GM21737 (cell line): Measurements from ENCODE around the gene GPX1.
A peak's percentile ranks its signal among the peaks of the same experiment; 100 is the strongest.
"Not testable (repeated sequence)": the region's sequence is repeated elsewhere in the genome, so short reads cannot be mapped to it uniquely, and the experiment has no call there.

ENCODE experiments used
- ATAC-seq: cut with Tn5 transposase; IDR thresholded peaks from one replicate; pipeline ENCODE4 v1.9.1; 2021; ENCODE audit warnings: mild to moderate bottlenecking, moderate library complexity; ENCODE audit not compliant: unreplicated experiment

The GPX1 gene

DNA sequence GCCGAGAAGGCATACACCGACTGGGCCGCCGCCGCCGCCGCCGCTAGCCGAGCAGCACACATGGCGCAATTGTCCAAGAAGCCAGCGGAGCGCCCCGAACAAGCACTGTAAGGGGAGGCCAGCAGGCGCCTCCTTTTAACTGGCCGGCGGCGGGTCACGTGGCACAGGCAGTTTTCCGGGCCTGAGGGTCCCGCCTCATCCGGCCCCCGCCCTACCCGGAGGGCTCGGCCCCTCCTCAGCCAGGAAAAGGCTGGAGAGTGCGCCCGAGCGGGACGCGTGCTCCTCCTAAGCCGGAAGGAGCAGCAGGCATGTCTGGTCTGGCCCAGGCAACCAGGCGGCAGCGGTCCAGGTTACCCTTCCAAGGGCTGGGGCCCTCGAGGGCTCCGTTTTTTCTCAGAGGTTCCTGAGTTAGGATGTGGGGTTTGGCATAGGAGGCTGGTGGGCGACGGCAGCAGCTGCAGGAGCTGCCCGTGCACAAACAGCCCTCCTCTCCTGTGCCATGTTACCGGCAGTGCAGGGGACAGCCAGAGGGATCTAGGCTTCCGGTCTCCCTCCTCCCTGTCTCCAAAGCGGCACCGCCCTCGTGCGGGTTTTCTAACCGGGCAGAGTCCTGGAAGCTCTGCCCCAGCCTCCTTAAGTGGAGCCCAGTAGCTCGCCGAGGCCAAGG is at the start of gene GPX1:
Gene GPX1 (minus strand): TSS at position 137 of the 667 bp plus-strand sequence. CDS start 75 bp downstream, at position 62.
- peak; percentile 77 for ATAC-seq

DNA sequence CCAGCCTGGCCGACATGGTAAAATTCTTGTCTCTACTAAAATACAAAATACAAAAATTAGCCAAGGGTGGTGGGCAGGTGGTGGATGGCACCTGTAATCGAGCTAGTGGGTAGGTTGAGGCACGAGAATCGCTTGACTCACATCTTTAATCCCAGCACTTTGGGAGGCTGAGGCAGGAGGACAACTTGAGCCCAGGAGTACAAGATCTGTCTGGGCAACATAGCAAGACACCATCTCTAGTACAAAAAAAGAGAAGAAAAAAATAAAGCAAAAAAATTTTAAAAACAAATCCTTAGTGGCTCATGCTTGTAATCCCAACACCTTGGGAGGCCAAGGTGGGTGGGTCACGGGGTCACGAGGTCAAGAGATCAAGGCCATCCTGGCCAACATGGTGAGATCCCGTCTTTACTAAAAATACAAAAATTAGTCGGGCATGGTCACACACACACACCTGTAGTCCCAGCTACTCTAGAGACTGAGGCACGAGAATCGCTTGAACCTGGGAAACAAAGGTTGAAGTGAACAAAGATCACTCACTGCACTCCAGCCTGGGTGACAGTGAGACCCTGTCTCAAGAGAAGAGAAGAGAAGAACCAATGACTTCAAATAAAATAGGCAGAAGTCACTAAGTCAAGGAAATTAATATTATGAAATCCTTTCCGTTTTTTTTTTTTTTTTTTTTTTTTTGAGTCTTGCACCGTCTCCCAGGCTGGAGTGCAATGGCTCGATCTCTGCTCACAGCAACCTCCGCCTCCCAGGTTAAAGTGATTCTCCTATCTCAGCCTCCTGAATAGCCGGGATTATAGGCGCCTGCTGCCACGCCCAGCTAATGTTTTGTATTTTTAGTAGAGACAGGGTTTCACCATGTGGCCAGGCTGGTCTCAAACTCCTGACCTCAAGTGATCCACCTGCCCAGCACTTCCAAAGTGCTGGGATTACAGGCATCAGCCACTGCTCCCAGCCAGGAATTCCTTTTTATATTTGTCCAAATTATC is 48.7 kb upstream of the GPX1 start:
- ATAC-seq: no peak

- ATAC-seq: not testable (repeated sequence)
Measured at GRCh38 chr3:49405570-49405969, 47.4 kb upstream of the GPX1 start.

DNA sequence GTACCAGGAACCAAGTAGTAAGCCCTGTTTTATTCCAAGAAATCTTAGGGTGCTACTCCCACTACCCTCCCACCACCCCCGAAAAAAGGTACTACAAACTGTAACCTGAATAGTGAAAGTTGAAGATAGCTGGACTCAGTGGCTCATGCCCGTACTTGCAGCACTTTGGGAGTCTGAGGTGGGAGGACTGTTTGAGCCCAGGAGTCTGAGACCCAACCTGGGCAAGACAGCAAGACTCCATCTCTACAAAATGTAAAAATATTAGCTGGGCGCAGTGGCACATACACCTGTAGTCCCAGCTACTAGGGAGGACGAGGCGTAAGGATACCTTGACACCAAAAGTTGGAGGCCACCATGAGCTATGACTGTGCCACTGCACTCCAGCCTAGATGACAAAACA is 45.7 kb upstream of the GPX1 start:
- no peak for ATAC-seq

DNA sequence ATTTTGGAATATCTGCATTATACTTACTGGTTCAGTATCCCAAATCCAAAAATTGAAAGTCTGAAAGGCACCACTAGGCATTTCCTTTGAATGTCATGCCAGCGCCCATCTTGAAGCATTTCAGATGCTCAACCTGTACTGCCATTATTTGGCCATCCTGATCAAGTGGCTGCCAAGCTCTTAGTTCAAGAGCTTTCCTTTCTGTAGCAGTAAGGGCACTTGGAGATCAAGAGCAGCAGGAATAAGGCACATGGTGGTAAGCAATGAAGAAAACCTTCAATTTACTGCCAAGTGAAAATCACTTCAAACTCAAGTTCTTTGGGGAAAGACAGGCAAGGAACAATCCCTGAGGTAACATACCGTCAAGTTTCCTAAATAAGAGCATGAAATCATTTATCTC is 43.6 kb upstream of the GPX1 start:
- ATAC-seq: no peak

DNA sequence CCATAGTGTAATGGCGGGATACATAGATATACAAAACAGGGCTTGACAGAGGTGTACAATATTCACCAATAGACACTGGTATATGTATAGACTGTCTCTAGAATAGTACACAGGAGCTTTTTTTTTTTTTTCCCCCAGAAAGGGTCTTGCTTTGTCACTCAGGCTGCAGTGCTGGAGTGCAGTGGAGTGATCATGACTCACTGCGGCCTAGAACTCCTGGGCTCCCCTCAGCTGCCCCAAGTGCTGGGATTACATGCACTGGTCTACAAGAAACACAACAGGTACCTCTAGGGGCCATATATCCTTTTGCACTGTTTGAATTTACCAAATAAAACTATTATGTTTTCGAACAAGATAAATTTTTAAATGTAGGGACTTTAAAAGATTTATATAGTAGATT is 41.3 kb upstream of the GPX1 start:
- no peak for ATAC-seq

DNA sequence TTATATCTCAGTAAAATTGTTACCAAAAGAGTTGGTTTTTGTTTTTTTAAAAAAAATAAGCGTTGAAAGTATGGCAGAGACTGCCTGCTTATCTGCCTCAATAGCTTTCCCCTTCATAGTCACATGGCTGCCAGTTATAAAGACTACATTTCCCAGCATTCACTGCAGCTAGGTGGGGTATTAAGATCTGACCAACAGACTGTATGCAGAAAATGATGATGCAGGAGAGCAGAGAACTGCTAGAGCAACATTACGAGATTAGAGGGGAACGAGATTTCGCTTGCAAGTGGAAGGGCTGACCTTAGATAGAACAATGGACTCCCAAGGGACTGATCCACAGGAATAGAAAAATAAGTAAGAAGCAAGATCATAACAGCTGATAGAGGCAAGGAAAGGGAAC is 39.3 kb upstream of the GPX1 start:
- no peak for ATAC-seq

DNA sequence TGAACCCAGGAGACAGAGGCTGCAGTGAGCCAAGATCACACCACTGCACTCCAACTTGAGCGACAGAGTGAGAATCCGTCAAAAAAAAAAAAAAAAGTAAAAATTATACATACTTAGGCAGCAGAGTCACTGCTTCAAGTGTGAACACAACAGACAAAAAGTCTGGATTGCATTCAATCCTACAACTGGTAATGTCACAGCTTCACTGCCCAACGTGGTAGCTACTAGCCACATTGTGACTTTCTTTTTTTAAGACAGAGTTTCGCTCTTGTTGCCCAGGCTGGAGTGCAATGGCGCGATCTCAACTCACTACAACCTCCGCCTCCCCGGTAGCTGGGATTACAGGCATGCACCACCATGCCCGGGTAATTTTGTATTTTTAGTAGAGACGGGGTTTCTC is 33.2 kb upstream of the GPX1 start:
- ATAC-seq: not testable (repeated sequence)

GRCh38 chr3:49389297-49389696 is 31.1 kb upstream of the GPX1 start:
- ATAC-seq: no peak

DNA sequence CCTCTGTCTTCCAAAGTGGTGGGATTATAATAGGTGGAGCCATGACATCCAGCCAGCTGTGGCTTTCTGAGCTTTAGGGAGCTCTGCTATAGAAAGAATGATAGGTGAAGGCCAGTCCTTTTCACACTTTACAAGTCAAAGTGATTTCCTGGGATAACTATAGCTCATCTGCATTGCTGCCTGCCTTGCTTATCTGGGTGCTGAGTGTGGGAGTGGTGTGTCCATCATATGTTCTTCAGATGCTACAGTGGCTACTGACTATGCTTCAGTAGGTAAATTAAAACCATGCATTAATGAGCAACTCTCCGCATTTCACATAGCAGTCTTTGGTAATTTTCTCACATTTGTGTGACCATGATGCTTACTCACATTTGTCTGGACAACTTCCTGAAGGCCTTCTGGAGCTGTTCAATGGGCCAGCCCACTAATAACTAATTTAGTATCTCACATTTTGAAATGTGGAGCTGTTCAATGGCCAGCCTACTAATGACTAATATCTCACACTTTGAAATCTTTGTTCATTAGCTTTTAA is 30.2 kb upstream of the GPX1 start:
- ATAC-seq: no peak

- no peak for ATAC-seq
Measured at GRCh38 chr3:49387721-49388120, 29.6 kb upstream of the GPX1 start.

GRCh38 chr3:49386056-49386756 is 28.1 kb upstream of the GPX1 start:
- no peak for ATAC-seq

GRCh38 chr3:49385617-49386016 is 27.5 kb upstream of the GPX1 start:
- ATAC-seq: no peak

DNA sequence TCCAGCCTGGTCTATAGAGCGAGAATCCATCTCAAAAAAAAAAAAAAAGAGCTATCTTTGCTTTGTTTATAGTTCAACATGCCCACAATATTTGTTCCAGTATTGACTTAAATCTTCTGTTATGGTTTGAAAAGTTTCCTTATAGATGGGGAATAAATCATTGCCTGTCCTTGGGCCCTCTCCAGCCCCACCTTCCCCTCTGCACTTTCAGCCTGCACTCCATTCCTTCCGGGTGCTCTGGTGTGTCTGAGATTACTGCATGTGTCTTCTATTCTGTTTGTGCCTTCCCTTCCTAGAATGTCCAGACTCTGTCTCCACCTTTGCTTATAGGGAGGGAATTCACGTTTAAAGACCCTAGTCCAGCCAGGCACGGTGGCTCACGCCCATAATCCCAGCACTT is 25.2 kb upstream of the GPX1 start:
- no peak for ATAC-seq

- no peak for ATAC-seq
Measured at GRCh38 chr3:49378249-49378895, 20.2 kb upstream of the GPX1 start.

DNA sequence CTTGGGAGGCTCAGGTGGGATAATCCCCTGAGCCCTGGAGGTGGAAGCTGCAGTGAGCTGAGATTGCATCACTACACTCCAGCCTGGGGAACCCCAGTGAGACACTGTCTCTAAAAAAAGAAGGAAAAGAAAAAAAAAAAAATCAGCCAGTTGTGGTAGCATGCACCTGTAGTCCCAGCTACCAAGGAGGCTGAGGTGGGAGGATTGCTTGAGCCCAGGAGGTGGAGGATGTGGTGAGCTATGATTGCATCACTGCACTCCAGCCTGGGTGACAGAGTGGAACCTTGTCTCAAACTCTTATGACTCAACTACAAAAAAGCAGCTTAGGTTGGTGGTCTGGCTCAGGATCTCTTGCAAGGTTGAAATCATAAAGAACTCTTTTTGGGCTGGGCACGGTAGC is 19.3 kb upstream of the GPX1 start:
- ATAC-seq: no peak

- ATAC-seq: no peak
Measured at GRCh38 chr3:49371946-49372345, 13.8 kb upstream of the GPX1 start.

- no peak for ATAC-seq
Measured at GRCh38 chr3:49370585-49371290, 12.6 kb upstream of the GPX1 start.

- no peak for ATAC-seq
Measured at GRCh38 chr3:49362561-49362960, 4.4 kb upstream of the GPX1 start.

- ATAC-seq: no peak
Measured at GRCh38 chr3:49359623-49360022, 1.5 kb upstream of the GPX1 start.
